Activated CD8-positive, alpha-beta memory T cell treated with anti-CD3 and anti-CD28 coated beads, Interleukin-2, amount 50 U/mL, for 48 hours (primary cell): ENCODE measurements around the gene RNU4-1.
"Not testable (repeated sequence)": the region's sequence is repeated elsewhere in the genome, so short reads cannot be mapped to it uniquely, and the experiment has no call there.

Experiments used
- DNase-seq: peaks from one replicate; pipeline ENCODE4 v3.0.0-alpha.2; 2020

Gene RNU4-1

GRCh38 chr12:120292661-120293531 is at the start of gene RNU4-1:
RNU4-1 (minus strand) TSS chr12:120293237.
- peak; percentile 86 for DNase-seq

- DNase-seq, result no peak
These were observed 49.4 kb upstream of the RNU4-1 start for GRCh38 chr12:120342175-120343038.

- DNase-seq, result no peak
These were observed 46.2 kb upstream of the RNU4-1 start for GRCh38 chr12:120339256-120339655.

- no peak for DNase-seq
These were observed 44.7 kb upstream of the RNU4-1 start for GRCh38 chr12:120337730-120338129.

- not testable (repeated sequence) for DNase-seq
These were observed 43.4 kb upstream of the RNU4-1 start for GRCh38 chr12:120336392-120336791.

- DNase-seq, result peak; percentile 66
These were observed 42.4 kb upstream of the RNU4-1 start for GRCh38 chr12:120335447-120335846.

GRCh38 chr12:120332523-120332922 is 39.5 kb upstream of the RNU4-1 start:
- no peak for DNase-seq

- DNase-seq, result no peak
These were observed 39.0 kb upstream of the RNU4-1 start for GRCh38 chr12:120332041-120332440.

- no peak for DNase-seq
These were observed 38.4 kb upstream of the RNU4-1 start for GRCh38 chr12:120331390-120331789.

- no peak for DNase-seq
These were observed 35.2 kb upstream of the RNU4-1 start for GRCh38 chr12:120328228-120328627.

- no peak for DNase-seq
These were observed 34.6 kb upstream of the RNU4-1 start, which contains the start of gene PLA2G1B for GRCh38 chr12:120327593-120327992. PLA2G1B (minus strand) TSS chr12:120327779; CDS start chr12:120327753, 26 bp downstream.

- DNase-seq, result no peak
These were observed 31.9 kb upstream of the RNU4-1 start for GRCh38 chr12:120324841-120325417.

- no peak for DNase-seq
These were observed 30.7 kb upstream of the RNU4-1 start for GRCh38 chr12:120323772-120324171.

- DNase-seq, result no peak
These were observed 28.6 kb upstream of the RNU4-1 start for GRCh38 chr12:120321382-120322202.

GRCh38 chr12:120317224-120318105 is 24.4 kb upstream of the RNU4-1 start:
- DNase-seq, result peak; percentile 100

- no peak for DNase-seq
These were observed 23.8 kb upstream of the RNU4-1 start for GRCh38 chr12:120316798-120317223.

- no peak for DNase-seq
These were observed 21.2 kb upstream of the RNU4-1 start for GRCh38 chr12:120314220-120314619.

GRCh38 chr12:120301962-120302815 is 9.2 kb upstream of the RNU4-1 start, which contains the start of gene SIRT4:
SIRT4 (plus strand) TSS chr12:120302321; CDS start chr12:120303562, 1,241 bp downstream.
- peak; percentile 87 for DNase-seq

GRCh38 chr12:120292411-120292660 is 701 bp downstream of the RNU4-1 start:
- no peak for DNase-seq

GRCh38 chr12:120290609-120291305 is 2.3 kb downstream of the RNU4-1 start:
- DNase-seq, result peak; percentile 74
